K562 (cell line): ENCODE measurements around the gene SUCLG1. TPM values are rescaled to one million over a fixed set of nuclear protein-coding genes. Genes with fewer than 3 reads are reported as not detected.

Source experiments
- ATAC-seq: fragments of 200-7000 bp; cut with Tn5 transposase; 3 replicates; pipeline ENCODE4 v1.9.1; 2020; ENCODE audit warnings: moderate library complexity
- BruUV-seq: library from RNA; stranded (reverse); fragments of 400-500 nt; replicated peaks from 2 replicates; lab custom pipeline; 2021; lab: Mats Ljungman, UMichigan
- CTCF ChIA-PET: fragments of 300-600 bp; formaldehyde crosslinking; extraction: SDS; loops from one replicate; lab custom pipeline; 2021; ENCODE audit warnings: low intra/inter-chr PET ratio; lab: Yijun Ruan, JAX
- POLR2A ChIA-PET: fragments of 300-600, 350-650 bp; sonication (Branson Sonifier 250); formaldehyde crosslinking; extraction: SDS; loops from one replicate; lab custom pipeline; 2021; ENCODE audit warnings: antibody characterized with exemption, inconsistent platforms; lab: Yijun Ruan, JAX
- DNase-seq, 4 experiments: peaks; one replicate each; pipeline versions ENCODE4 v3.0.0 to v3.0.0-alpha.2; 2011 to 2018; ENCODE audit warnings: low spot score in 3 of 4, mixed read lengths in 3 of 4; ENCODE audit errors: extremely low read depth in 1 of 4
- FAIRE-seq: peaks from 2 replicates; lab custom pipeline; 2011; peaks lifted over from hg19 to GRCh38; lab: Jason Lieb, UNC
- H2AFZ ChIP-seq: 2 replicates; pipeline ENCODE4 v1.6.0; 2011; ENCODE audit warnings: low read depth, low read length, control low read depth, inconsistent platforms
- H3K27ac ChIP-seq: fragments of 200-600 bp; 3 replicates; pipeline ENCODE4 v1.8.0; 2011; ENCODE audit warnings: low read depth, mild to moderate bottlenecking, control low read depth, inconsistent platforms, low read length, moderate library complexity, mixed read lengths; ENCODE audit errors: extremely low read depth
- H3K27me3 ChIP-seq, 2 experiments: fragments of 300-600 bp in 1 of 2; 2 replicates in 1 of 2; 3 replicates in 1 of 2; pipeline versions ENCODE4 v1.6.0 to v1.8.0; 2011; ENCODE audit warnings: inconsistent platforms in 2 of 2, low read length in 2 of 2, mild to moderate bottlenecking in 1 of 2, mixed read lengths in 1 of 2, moderate library complexity in 1 of 2; ENCODE audit not compliant: control insufficient read depth in 2 of 2, insufficient read depth in 2 of 2
- H3K36me3 ChIP-seq: fragments of 300-600 bp; 3 replicates; pipeline ENCODE4 v1.8.0; 2011; ENCODE audit warnings: mild to moderate bottlenecking, low read length, inconsistent platforms; ENCODE audit not compliant: control insufficient read depth, insufficient read depth
- H3K4me1 ChIP-seq, 2 experiments: fragments of 200-600 bp in 1 of 2; replicated peaks in 1 of 2; 2 replicates in 1 of 2; 3 replicates in 1 of 2; pipeline versions ENCODE4 v1.5.1 to v1.8.0; 2011; ENCODE audit warnings: inconsistent platforms in 2 of 2, low read length in 2 of 2, mild to moderate bottlenecking in 1 of 2, mixed read lengths in 1 of 2, moderate library complexity in 1 of 2; ENCODE audit not compliant: control insufficient read depth in 2 of 2, insufficient read depth in 2 of 2
- H3K4me2 ChIP-seq: 2 replicates; pipeline ENCODE4 v1.6.1; 2011; ENCODE audit warnings: low read length, control low read depth, inconsistent platforms, mixed read lengths; ENCODE audit not compliant: insufficient read depth
- H3K4me3 ChIP-seq: fragments of 200-600 bp; sonication (generic), shearing (Covaris generic); 2 replicates; pipeline ENCODE4 v1.5.1; 2016; ENCODE audit warnings: control low read depth, inconsistent platforms
- H3K79me2 ChIP-seq: fragments of 200-600 bp; 3 replicates; pipeline ENCODE4 v1.8.0; 2011; ENCODE audit warnings: low read length, inconsistent platforms; ENCODE audit not compliant: control insufficient read depth, insufficient read depth
- H3K9ac ChIP-seq, 2 experiments: 2 replicates each; pipeline versions ENCODE4 v1.6.0 to v1.6.1; 2011; ENCODE audit warnings: low read depth in 2 of 2, low read length in 2 of 2, control low read depth in 1 of 2, inconsistent platforms in 1 of 2, mild to moderate bottlenecking in 1 of 2, mixed read lengths in 1 of 2; ENCODE audit not compliant: insufficient read depth in 1 of 2
- H3K9me1 ChIP-seq: one replicate; pipeline ENCODE4 v1.6.0; 2011; ENCODE audit warnings: inconsistent platforms, mild to moderate bottlenecking, low read length, moderate library complexity; ENCODE audit not compliant: control insufficient read depth, insufficient read depth
- H3K9me3 ChIP-seq: replicated peaks from 2 replicates; pipeline ENCODE4 v1.5.1; 2011; ENCODE audit warnings: low read depth, low read length, inconsistent platforms; ENCODE audit not compliant: control insufficient read depth, insufficient read depth
- H4K20me1 ChIP-seq: replicated peaks from 2 replicates; pipeline ENCODE4 v1.6.1; 2011; ENCODE audit warnings: low read length, inconsistent platforms, mixed read lengths; ENCODE audit not compliant: control insufficient read depth, insufficient read depth
- HDAC8 ChIP-seq: fragments of 450-650 bp; IDR thresholded peaks from 2 replicates; pipeline ENCODE4 v1.6.1; 2016; ENCODE audit warnings: mild to moderate bottlenecking, missing genetic modification characterization, moderate library complexity, missing compliant biosample characterization
- HMGXB4 ChIP-seq: sonication (generic); formaldehyde crosslinking; IDR thresholded peaks from 2 replicates; pipeline ENCODE4 v1.8.1; 2023; ENCODE audit warnings: mild to moderate bottlenecking, missing genetic modification reagents
- MEIS2 ChIP-seq: fragments of 450-650 bp; IDR thresholded peaks from 2 replicates; pipeline ENCODE4 v1.6.1; 2014; ENCODE audit warnings: mild to moderate bottlenecking; ENCODE audit not compliant: partially characterized antibody
- RBBP5 ChIP-seq: fragments of 200-600 bp; sonication (generic); IDR thresholded peaks from 2 replicates; pipeline ENCODE4 v1.6.1; 2012; ENCODE audit warnings: borderline replicate concordance, mild to moderate bottlenecking, low read length, control low read depth, inconsistent platforms; ENCODE audit not compliant: insufficient read depth, poor library complexity, severe bottlenecking
- RBFOX2 ChIP-seq: fragments of 200-400 bp; formaldehyde crosslinking; IDR thresholded peaks from 2 replicates; pipeline ENCODE4 v1.6.1; 2017; ENCODE audit warnings: low read depth, mild to moderate bottlenecking, low read length, moderate library complexity
- SFPQ ChIP-seq: fragments of 200-400 bp; formaldehyde crosslinking; IDR thresholded peaks from 2 replicates; pipeline ENCODE4 v1.6.1; 2017; ENCODE audit warnings: mild to moderate bottlenecking, low read depth, low read length, moderate library complexity
- SREBF2 ChIP-seq: sonication (generic); formaldehyde crosslinking; IDR thresholded peaks from 2 replicates; pipeline ENCODE4 v1.4.0; 2020; ENCODE audit warnings: mild to moderate bottlenecking, missing genetic modification reagents
- ZNF3 ChIP-seq: fragments of 250-450 bp; sonication (Bioruptor Pico); IDR thresholded peaks from 2 replicates; pipeline ENCODE4 v1.5.0; 2021; ENCODE audit warnings: mild to moderate bottlenecking, moderate library complexity
- ZNF780A ChIP-seq: fragments of 250-450 bp; sonication (Bioruptor Pico); IDR thresholded peaks from 2 replicates; pipeline ENCODE4 v1.5.0; 2021; ENCODE audit warnings: mild to moderate bottlenecking
- WGBS: fragments of 100-300 bp; shearing (Covaris generic); methylation state at CpG from one replicate; pipeline ENCODE4 v1.1.6; 2016; ENCODE audit warnings: low coverage, mixed read lengths; ENCODE audit not compliant: insufficient coverage; ENCODE audit errors: missing lambda C conversion rate; 5-methylcytosine and 5-hydroxymethylcytosine counted together
- in situ Hi-C: fragments of 300-500 bp; cut with MboI; formaldehyde crosslinking; loops from 4 replicates; pipeline ENCODE4 v1.15.0; 2018; ENCODE audit warnings: inconsistent platforms, mixed read lengths
- intact Hi-C: fragments of 100-400 bp; cut with micrococcal nuclease; formaldehyde crosslinking; loops from 2 replicates; pipeline ENCODE4 v1.14.2; 2022
- polyA plus RNA-seq, 8 experiments: library from polyadenylated mRNA; depleted of rRNA in 4 of 8; stranded (reverse) in 5 of 8; unstranded in 3 of 8; fragments of >200 nt; fragmentation: Nextera tagmentation in 2 of 8; fragmentation: Illumina TruSeq in 1 of 8; extraction: Ambion mirVana in 2 of 8; extraction: Trizol in 1 of 8; gene quantifications; 2 replicates each; pipeline versions ENCODE4 v1.2.1 to v1.2.3, GENCODE V29; 2011 to 2014; ENCODE audit warnings: inconsistent platforms in 1 of 8, missing spikeins in 1 of 8
- total RNA-seq, 7 experiments: library from RNA; depleted of rRNA in 6 of 7; stranded (reverse); fragments of >200 nt in 6 of 7; fragmentation: Illumina TruSeq in 2 of 7; extraction: Trizol in 2 of 7; gene quantifications; 2 replicates each; pipeline versions ENCODE4 v1.2.1 to v1.2.3, GENCODE V29; 2011 to 2021; ENCODE audit warnings: low replicate concordance in 1 of 7

SUCLG1 gene
- total and polyA plus RNA-seq, 9 of the 15 experiments (the other 6 are each of a cell fraction or from before 2014, with no cell fraction given), result 90.5 to 325 (median 115) TPM

GRCh38 chr2:84394628-84395027 lies 64.5 kb downstream of the SUCLG1 start:
- Histone ChIP-seq H2AFZ (no peak overlapping the region), H3K36me3 (no peaks in the 10 kb centered on the region), H3K9me1 (no peaks in the 10 kb centered on the region), H3K9ac (no peak overlapping the region), H3K27ac (no peak overlapping the region), H3K4me3 (no peak overlapping the region), H3K79me2 (no peaks in the 10 kb centered on the region), H3K4me1 (no peaks in the 10 kb centered on the region), H3K9me3 (no peaks in the 10 kb centered on the region), H4K20me1 (no peaks in the 10 kb centered on the region), H3K27me3 (no peaks in the 10 kb centered on the region), H3K4me2 (no peak overlapping the region)
- ChIA-PET POLR2A (no interaction called here), CTCF (interaction anchor here (0.6 kb wide), 1 partner anchor 848 kb away, joined by 3 read pairs; no protein-coding TSS in a partner anchor)
- BruUV-seq, result no TSS peak
- in situ Hi-C loops (no loop called here), intact Hi-C loops (no loop called here)
- no peak for FAIRE-seq
- no peak for ATAC-seq
- no peak for DNase-seq
- TF ChIP-seq ZNF780A (CRISPR knock-in tag) (no peak), RBFOX2 (no peak), ZNF3 (CRISPR knock-in tag) (no peak), HDAC8 (tag) (no peak), RBBP5 (no peak), MEIS2 (no peak), HMGXB4 (no peak), SREBF2 (CRISPR knock-in tag) (no peak), SFPQ (no peak)
- 0% methylated on average over 2 of the region's 2 CpGs for WGBS
